WTC11 (cell line): ENCODE results near the gene SLC22A7. TPM values are rescaled to one million over a fixed set of nuclear protein-coding genes. Genes with fewer than 3 reads are reported as not detected.

Experiments used
- ATAC-seq: fragments of 200-7000 bp; cut with Tn5 transposase; 2 replicates; pipeline ENCODE4 v1.10.0; 2021; ENCODE audit warnings: mild to moderate bottlenecking, moderate library complexity
- CTCF ChIA-PET: fragments of 300-600 bp; sonication (Branson Sonifier 250); formaldehyde crosslinking; loops from one replicate; lab custom pipeline; 2021; ENCODE audit warnings: antibody characterized with exemption; lab: Charles Lee
- POLR2A ChIA-PET: fragments of 350-600 bp; sonication (Branson Sonifier 250); formaldehyde crosslinking; loops from one replicate; lab custom pipeline; 2021; ENCODE audit warnings: antibody characterized with exemption; lab: Charles Lee
- DNase-seq: peaks from one replicate; pipeline ENCODE4 v3.0.0; 2021; ENCODE audit warnings: low spot score
- H3K27ac Mint-ChIP-seq: 2 replicates; pipeline ENCODE4 v1.8.0; 2021; ENCODE audit warnings: mixed read lengths
- H3K27me3 Mint-ChIP-seq: 2 replicates; pipeline ENCODE4 v1.8.0; 2021; ENCODE audit warnings: low read depth, mild to moderate bottlenecking, moderate library complexity, mixed read lengths
- H3K36me3 Mint-ChIP-seq: 2 replicates; pipeline ENCODE4 v1.8.0; 2021; ENCODE audit warnings: mixed read lengths
- H3K4me1 Mint-ChIP-seq: 2 replicates; pipeline ENCODE4 v1.8.0; 2022; ENCODE audit warnings: mixed read lengths
- H3K4me3 Mint-ChIP-seq: 2 replicates; pipeline ENCODE4 v1.8.0; 2021; ENCODE audit warnings: mild to moderate bottlenecking, moderate library complexity, mixed read lengths
- H3K9me3 Mint-ChIP-seq: 2 replicates; pipeline ENCODE4 v1.8.0; 2021; ENCODE audit warnings: mixed read lengths
- CBFB ChIP-seq: sonication (generic); formaldehyde crosslinking; IDR thresholded peaks from 2 replicates; pipeline ENCODE4 v1.8.1; 2022; ENCODE audit warnings: mild to moderate bottlenecking, low read depth, missing genetic modification reagents
- CREB1 ChIP-seq: sonication (generic); formaldehyde crosslinking; IDR thresholded peaks from 2 replicates; pipeline ENCODE4 v1.8.0; 2023; ENCODE audit warnings: mild to moderate bottlenecking, missing genetic modification reagents
- FOXJ3 ChIP-seq: sonication (generic); formaldehyde crosslinking; IDR thresholded peaks from 2 replicates; pipeline ENCODE4 v1.9.0; 2021; ENCODE audit warnings: missing genetic modification reagents, mild to moderate bottlenecking, borderline replicate concordance
- GTF2I ChIP-seq: fragments of 250-450 bp; sonication (Bioruptor Pico); conservative IDR thresholded peaks from 2 replicates; pipeline ENCODE4 v1.4.0; 2021; ENCODE audit warnings: mild to moderate bottlenecking
- JUN ChIP-seq: sonication (generic); formaldehyde crosslinking; IDR thresholded peaks from 2 replicates; pipeline ENCODE4 v1.8.0; 2023; ENCODE audit warnings: mild to moderate bottlenecking, missing genetic modification reagents
- NR1H2 ChIP-seq: sonication (generic); formaldehyde crosslinking; IDR thresholded peaks from 2 replicates; pipeline ENCODE4 v1.9.0; 2021; ENCODE audit warnings: mild to moderate bottlenecking, moderate library complexity, missing genetic modification reagents
- OVOL2 ChIP-seq: fragments of 250-450 bp; sonication (Bioruptor Pico); IDR thresholded peaks from 2 replicates; pipeline ENCODE4 v1.9.0; 2021; ENCODE audit warnings: mild to moderate bottlenecking, borderline replicate concordance
- PRRX2 ChIP-seq: fragments of 250-450 bp; sonication (Bioruptor Pico); IDR thresholded peaks from 2 replicates; pipeline ENCODE4 v1.8.0; 2021; ENCODE audit warnings: mild to moderate bottlenecking
- RELA ChIP-seq: sonication (generic); formaldehyde crosslinking; IDR thresholded peaks from 2 replicates; pipeline ENCODE4 v1.8.1; 2022; ENCODE audit warnings: missing genetic modification reagents, mild to moderate bottlenecking, borderline replicate concordance
- SMAD3 ChIP-seq: sonication (generic); formaldehyde crosslinking; IDR thresholded peaks from 2 replicates; pipeline ENCODE4 v1.8.0; 2022; ENCODE audit warnings: missing genetic modification reagents, mild to moderate bottlenecking, borderline replicate concordance
- TCF7 ChIP-seq: sonication (generic); formaldehyde crosslinking; IDR thresholded peaks from 2 replicates; pipeline ENCODE4 v1.8.0; 2022; ENCODE audit warnings: mild to moderate bottlenecking, low read depth, missing genetic modification reagents, moderate library complexity
- TEAD4 ChIP-seq: sonication (generic); formaldehyde crosslinking; IDR thresholded peaks from 2 replicates; pipeline ENCODE4 v1.8.0; 2022; ENCODE audit warnings: mild to moderate bottlenecking, missing genetic modification reagents
- TP53 ChIP-seq: sonication (generic); formaldehyde crosslinking; IDR thresholded peaks from 2 replicates; pipeline ENCODE4 v1.8.1; 2023; ENCODE audit warnings: mild to moderate bottlenecking, missing genetic modification reagents
- ZBTB21 ChIP-seq: sonication (generic); formaldehyde crosslinking; IDR thresholded peaks from 2 replicates; pipeline ENCODE4 v1.8.1; 2023; ENCODE audit warnings: mild to moderate bottlenecking, missing genetic modification reagents, borderline replicate concordance
- ZNF317 ChIP-seq: sonication (generic); formaldehyde crosslinking; IDR thresholded peaks from 2 replicates; pipeline ENCODE4 v1.8.1; 2023; ENCODE audit warnings: low read depth, mild to moderate bottlenecking, moderate library complexity, missing genetic modification reagents, borderline replicate concordance
- total RNA-seq: library from RNA; stranded (reverse); gene quantifications from 3 replicates; pipeline ENCODE4 v1.2.3, GENCODE V29; 2021
- TF ChIP-seq, protein P1 (sequence below): sonication (generic); formaldehyde crosslinking; IDR thresholded peaks from 2 replicates; pipeline ENCODE4 v1.8.1; 2022; ENCODE audit warnings: low read depth, mild to moderate bottlenecking, moderate library complexity, missing genetic modification reagents, borderline replicate concordance
- TF ChIP-seq, protein P2 (sequence below): sonication (generic); formaldehyde crosslinking; IDR thresholded peaks from 2 replicates; pipeline ENCODE4 v1.8.1; 2022; ENCODE audit warnings: missing genetic modification reagents, borderline replicate concordance
- TF ChIP-seq, protein P3 (sequence below): sonication (generic); formaldehyde crosslinking; IDR thresholded peaks from 2 replicates; pipeline ENCODE4 v1.8.1; 2022; ENCODE audit warnings: mild to moderate bottlenecking, missing genetic modification reagents, moderate library complexity, borderline replicate concordance
- TF ChIP-seq, protein P4 (sequence below): sonication (generic); formaldehyde crosslinking; IDR thresholded peaks from 2 replicates; pipeline ENCODE4 v1.8.0; 2022; ENCODE audit warnings: mild to moderate bottlenecking, missing genetic modification reagents

Gene SLC22A7
- total RNA-seq, 1 experiment from 2014 or later, result not detected

DNA sequence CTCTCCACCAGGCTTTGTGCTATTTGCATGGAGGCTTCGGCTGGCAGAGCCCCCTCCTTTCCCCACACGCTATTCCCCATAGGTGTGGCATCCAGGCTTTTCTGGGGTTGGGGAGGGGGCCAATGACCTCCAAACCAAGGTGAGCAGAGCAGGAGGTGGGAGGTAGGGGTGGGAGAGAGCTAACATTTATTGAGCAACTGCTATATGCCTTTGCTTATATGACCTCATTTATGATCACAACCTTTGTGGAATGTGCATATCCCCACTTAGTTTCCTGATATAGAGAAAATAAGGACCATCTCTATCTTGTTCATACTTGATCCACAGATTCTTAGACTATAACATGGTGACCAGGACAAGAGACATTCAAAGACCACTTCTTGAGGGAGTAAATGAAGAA lies 17.8 kb upstream of the SLC22A7 start (continued):
- no peak for TF ChIP-seq CBFB (CRISPR knock-in tag)
- no peak for TF ChIP-seq FOXJ3 (CRISPR knock-in tag)
- no peak for TF ChIP-seq ZNF317 (CRISPR knock-in tag)
- no peak for TF ChIP-seq TP53 (CRISPR knock-in tag)
- TF ChIP-seq OVOL2 (CRISPR knock-in tag), result no peak
- no peak for TF ChIP-seq PRRX2 (CRISPR knock-in tag)
- TF ChIP-seq TCF7 (CRISPR knock-in tag), result no peak
- no peak for TF ChIP-seq NR1H2
- TF ChIP-seq, all 79 proteins: peak for 0

DNA sequence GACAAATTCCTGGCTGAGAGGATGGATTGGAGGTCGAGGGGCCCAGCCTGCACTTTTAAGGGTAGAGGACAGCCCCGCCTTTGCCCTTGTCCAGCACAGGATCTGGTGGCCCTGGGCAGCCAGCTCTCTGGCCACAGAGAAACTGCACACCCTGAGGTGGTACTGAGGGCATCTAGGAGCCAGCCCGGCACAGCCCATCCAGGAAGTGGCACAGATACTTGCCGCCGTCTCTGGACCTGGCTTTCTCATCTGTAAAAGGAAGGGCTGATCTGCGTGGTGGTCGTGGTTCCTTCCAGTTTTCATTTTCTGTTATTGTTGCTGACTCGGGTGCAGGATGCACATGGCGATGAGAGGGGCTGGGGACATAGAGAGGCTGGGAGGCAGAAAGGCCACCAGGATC lies 16.0 kb upstream of the SLC22A7 start:
- DNase-seq (no peak), ATAC-seq (no peak)
- POLR2A ChIA-PET, result interaction anchor here (0.8 kb wide), 1 partner anchor 10 kb away, joined by 3 read pairs; no protein-coding TSS in a partner anchor
- Mint-ChIP-seq H3K9me3 (no peaks in the 10 kb centered on the region), H3K4me3 (no peak overlapping the region), H3K27ac (no peak overlapping the region), H3K36me3 (no peaks in the 10 kb centered on the region), H3K27me3 (peaks cover 30% of the 10 kb centered on the region), H3K4me1 (peaks cover 20% of the 10 kb centered on the region)
- no peak for TF ChIP-seq RELA
- TF ChIP-seq, protein P1, sequence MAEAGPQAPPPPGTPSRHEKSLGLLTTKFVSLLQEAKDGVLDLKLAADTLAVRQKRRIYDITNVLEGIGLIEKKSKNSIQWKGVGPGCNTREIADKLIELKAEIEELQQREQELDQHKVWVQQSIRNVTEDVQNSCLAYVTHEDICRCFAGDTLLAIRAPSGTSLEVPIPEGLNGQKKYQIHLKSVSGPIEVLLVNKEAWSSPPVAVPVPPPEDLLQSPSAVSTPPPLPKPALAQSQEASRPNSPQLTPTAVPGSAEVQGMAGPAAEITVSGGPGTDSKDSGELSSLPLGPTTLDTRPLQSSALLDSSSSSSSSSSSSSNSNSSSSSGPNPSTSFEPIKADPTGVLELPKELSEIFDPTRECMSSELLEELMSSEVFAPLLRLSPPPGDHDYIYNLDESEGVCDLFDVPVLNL, result no peak
- no peak for TF ChIP-seq ZBTB21 (CRISPR knock-in tag)
- TF ChIP-seq TEAD4 (CRISPR knock-in tag), result no peak
- TF ChIP-seq CBFB (CRISPR knock-in tag), result no peak
- TF ChIP-seq JUN (CRISPR knock-in tag), result no peak
- TF ChIP-seq, protein P2, sequence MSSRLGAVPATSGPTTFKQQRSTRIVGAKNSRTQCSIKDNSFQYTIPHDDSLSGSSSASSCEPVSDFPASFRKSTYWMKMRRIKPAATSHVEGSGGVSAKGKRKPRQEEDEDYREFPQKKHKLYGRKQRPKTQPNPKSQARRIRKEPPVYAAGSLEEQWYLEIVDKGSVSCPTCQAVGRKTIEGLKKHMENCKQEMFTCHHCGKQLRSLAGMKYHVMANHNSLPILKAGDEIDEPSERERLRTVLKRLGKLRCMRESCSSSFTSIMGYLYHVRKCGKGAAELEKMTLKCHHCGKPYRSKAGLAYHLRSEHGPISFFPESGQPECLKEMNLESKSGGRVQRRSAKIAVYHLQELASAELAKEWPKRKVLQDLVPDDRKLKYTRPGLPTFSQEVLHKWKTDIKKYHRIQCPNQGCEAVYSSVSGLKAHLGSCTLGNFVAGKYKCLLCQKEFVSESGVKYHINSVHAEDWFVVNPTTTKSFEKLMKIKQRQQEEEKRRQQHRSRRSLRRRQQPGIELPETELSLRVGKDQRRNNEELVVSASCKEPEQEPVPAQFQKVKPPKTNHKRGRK (CRISPR knock-in tag), result no peak
- no peak for TF ChIP-seq GTF2I
- TF ChIP-seq SMAD3 (CRISPR knock-in tag), result no peak
- no peak for TF ChIP-seq CREB1 (CRISPR knock-in tag)
- CTCF ChIA-PET, result interaction anchor here (0.6 to 1.7 kb wide), 3 partner anchors 16 to 145 kb away, joined by 3 to 6 read pairs (median 3); partner anchors contain the start of genes ABCC10, CRIP3 and SLC22A7

DNA sequence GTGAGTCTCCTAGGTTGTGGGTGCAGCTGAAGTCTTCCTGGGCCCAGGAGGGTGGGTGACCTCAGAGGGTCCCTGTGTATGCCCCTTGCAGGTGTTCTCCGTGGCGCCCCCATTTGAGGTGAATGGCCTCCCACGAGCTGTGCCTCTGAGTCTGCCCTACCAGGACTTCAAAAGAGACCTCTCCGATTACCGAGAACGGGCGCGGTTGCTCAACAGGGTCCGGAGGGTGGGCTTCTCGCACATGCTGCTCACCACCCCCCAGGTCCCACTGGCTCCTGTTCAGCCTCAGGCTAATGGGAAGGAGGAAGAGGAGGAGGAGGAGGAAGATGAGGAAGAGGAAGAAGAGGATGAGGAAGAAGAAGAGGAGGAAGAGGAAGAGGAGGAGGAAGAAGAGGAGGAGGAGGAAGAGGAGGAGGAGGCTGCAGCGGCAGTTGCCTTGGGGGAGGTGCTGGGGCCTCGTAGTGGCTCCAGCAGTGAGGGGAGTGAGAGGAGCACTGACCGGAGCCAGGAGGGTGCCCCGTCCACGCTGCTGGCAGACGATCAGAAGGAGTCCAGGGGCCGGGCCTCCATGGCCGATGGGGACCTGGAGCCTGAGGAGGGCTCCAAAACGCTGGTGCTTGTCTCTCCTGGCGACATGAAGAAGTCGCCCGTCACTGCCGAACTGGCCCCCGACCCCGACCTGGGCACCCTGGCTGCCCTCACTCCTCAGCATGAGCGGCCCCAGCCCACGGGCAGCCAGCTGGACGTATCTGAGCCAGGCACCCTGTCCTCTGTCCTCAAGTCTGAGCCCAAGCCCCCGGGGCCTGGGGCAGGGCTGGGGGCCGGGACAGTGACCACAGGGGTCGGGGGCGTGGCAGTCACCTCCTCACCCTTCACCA lies 15.2 kb upstream of the SLC22A7 start:
- ChIA-PET CTCF (interaction anchor here (1.2 to 1.7 kb wide), 2 partner anchors 15 to 25 kb away, joined by 3 to 6 read pairs; partner anchors contain the start of genes CRIP3 and SLC22A7), POLR2A (no interaction called here)
- ATAC-seq (no peak), DNase-seq (no peak)
- Mint-ChIP-seq H3K36me3 (no peaks in the 10 kb centered on the region), H3K4me3 (no peak overlapping the region), H3K27me3 (peaks cover 23% of the 10 kb centered on the region), H3K9me3 (no peaks in the 10 kb centered on the region), H3K4me1 (peaks cover 19% of the 10 kb centered on the region), H3K27ac (no peak overlapping the region)
- TF ChIP-seq TCF7 (CRISPR knock-in tag), result no peak
- TF ChIP-seq, protein P3, sequence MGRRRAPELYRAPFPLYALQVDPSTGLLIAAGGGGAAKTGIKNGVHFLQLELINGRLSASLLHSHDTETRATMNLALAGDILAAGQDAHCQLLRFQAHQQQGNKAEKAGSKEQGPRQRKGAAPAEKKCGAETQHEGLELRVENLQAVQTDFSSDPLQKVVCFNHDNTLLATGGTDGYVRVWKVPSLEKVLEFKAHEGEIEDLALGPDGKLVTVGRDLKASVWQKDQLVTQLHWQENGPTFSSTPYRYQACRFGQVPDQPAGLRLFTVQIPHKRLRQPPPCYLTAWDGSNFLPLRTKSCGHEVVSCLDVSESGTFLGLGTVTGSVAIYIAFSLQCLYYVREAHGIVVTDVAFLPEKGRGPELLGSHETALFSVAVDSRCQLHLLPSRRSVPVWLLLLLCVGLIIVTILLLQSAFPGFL (CRISPR knock-in tag), result no peak
- TF ChIP-seq, protein P4, sequence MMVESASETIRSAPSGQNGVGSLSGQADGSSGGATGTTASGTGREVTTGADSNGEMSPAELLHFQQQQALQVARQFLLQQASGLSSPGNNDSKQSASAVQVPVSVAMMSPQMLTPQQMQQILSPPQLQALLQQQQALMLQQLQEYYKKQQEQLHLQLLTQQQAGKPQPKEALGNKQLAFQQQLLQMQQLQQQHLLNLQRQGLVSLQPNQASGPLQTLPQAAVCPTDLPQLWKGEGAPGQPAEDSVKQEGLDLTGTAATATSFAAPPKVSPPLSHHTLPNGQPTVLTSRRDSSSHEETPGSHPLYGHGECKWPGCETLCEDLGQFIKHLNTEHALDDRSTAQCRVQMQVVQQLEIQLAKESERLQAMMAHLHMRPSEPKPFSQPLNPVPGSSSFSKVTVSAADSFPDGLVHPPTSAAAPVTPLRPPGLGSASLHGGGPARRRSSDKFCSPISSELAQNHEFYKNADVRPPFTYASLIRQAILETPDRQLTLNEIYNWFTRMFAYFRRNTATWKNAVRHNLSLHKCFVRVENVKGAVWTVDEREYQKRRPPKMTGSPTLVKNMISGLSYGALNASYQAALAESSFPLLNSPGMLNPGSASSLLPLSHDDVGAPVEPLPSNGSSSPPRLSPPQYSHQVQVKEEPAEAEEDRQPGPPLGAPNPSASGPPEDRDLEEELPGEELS (CRISPR knock-in tag), result no peak
